NCI-H1436 (cell line): ENCODE results near the gene MEOX2.

Source experiments
- DNase-seq: peaks from one replicate; lab custom pipeline; 2025; lab: John Stamatoyannopoulos, UW

MEOX2 gene

DNA sequence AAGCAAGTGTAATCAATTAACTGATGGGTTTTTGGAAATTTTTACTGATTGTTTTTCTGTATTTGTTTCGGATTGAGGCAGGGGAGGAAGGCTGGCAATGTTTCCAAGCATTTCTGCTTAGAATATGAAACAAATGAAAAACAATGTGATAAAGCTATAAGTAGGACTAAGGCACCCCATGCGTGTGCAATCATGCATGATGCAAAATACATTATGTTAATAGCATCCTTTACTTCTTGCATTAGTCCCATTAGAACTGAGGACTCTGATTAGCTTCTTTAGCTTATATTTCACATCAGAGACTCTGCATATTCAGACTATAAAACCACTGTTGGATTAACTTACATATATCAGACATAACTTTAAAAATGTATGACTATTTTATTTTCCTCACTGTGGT, 76.0 kb downstream of the MEOX2 start:
- DNase-seq, result no peak

DNA sequence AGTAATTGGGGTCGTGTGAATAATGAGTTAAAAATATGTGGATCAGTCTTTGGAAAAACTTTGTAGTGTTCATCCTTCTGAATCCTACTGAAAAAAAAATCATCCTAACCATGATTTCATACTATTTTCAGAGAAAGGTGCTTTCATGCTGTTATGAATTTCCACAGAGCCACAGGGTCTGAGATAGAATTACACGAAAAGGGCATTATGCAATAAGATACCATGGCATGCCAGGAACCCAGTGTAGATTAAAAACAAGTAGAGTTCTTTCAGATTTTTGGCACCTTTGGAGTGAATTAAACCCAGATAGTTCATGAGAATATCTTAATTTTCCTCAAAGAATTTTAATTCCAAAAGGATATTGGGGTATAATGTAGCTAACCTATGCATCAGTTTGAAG, 77.2 kb downstream of the MEOX2 start:
- DNase-seq, result no peak

DNA sequence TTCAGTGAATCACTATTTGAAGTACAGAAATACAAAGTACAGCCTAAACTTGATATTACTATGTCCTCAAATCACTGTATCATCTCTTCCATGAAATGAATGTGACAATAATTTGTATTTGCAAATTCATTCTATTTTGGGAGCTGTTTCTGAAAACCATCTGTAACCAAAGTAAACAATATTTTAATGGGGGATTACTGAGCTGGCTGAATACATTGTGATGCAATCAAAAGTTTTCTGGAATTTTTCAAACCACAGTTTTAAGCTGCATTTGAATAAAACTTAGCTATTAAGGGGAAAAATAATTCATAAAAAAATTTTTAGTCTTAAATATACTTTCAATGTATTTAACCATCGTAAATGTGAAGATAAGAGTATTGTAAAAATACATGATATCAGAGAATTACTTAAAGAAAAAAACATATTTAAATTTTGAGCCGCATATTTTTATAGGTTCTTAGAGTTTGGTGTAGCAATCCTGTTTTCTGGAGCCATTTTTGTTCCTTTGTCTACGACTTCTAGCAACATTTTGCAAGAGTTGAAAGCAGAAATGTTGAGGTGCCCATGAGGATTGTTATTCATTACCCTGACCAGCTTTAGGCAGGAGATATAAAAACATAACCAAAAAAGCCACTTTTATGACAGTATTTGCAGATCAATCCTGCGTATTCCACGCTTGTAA, 78.8 kb downstream of the MEOX2 start:
- no peak for DNase-seq

DNA sequence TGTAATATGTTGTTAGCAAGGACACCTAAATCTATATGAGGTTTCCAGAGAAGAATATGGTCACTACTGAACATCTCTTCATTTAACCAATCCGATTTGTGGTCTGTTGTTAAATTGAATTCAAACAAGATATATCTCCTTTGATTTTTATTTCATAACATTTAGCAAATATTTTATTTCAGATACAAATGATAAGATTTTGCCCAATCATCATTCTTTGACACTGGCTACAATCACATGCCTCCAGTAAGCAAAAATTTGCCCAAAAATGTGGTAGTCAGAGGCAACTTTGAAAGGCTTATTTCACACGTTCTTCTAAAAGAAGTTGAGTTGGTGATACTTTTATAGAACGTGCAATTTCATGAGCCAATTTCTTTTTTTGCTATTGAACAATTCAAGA, 79.9 kb downstream of the MEOX2 start:
- no peak for DNase-seq

DNA sequence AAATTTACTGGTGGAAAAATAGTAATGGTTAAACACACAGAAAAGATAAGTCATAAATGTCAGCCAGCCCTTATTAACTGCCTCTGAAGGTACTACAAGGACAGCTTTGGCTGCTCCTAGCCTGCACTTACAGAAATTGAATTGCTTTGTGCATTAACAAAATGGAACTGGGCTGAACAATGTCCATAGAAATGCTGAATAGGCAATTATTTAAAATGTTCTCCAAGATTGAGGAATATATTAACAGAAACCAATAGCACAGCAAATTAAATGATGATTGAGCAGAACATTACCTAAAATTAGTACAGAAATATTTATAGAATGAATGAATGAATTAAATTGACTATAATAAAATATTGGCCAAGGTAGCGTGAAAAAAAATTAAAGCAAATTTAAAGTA, 82.3 kb downstream of the MEOX2 start:
- DNase-seq, result no peak

DNA sequence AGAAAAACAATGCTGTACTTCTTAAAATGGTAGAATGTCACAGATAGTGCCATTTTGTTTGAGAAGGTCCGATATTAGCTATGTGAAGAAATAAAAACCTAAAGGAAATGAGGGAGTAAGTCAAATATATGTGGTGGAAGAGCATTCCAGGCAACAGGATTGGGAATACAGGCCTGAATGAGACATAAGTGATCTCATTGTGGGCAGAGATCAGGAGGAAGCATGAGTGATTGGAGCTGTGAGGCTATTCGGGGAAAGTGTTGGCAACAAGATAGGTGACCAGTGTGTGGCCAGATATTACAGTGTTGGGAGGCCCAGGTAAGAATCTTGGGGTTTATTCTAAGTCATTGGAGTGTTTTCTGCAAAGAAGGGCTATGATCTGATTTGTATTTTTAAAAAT, 83.4 kb downstream of the MEOX2 start:
- DNase-seq, result no peak

DNA sequence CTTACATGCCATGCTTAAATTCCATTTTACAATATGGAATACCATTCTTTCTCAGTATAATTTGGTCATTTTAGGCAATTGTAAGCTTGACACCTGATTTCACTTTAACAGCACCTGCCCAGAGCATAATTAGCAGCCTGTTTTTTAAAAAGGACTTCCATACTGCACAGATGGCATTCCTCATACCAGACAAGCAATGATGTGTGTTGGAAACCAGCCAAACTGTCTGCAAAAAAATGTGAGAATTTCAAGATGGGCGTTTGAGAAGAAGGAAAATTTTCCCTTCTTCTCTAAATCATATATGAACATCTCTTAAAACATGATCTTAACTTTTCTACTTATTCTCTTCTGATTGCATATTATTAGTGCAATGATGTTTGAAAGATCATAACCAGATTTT, 84.2 kb downstream of the MEOX2 start:
- no peak for DNase-seq

DNA sequence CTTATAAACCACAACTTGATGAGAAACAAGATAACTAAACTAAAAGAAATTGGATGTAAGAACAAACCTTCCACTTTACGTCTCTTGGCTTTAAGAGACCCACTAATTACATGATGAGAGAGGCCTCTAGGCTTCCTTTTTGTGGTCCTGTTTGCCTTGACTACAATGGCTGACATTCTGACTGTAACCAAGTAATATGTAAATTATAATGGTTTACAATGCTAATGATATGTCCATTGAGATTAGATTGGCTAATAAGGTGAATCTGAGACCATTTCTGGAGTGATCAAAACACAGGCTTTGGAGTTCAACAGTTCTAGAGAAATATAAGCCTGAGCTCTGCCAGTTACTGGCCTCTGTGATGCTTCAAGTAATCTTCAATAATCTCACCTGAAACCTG, 85.3 kb downstream of the MEOX2 start:
- DNase-seq, result no peak

DNA sequence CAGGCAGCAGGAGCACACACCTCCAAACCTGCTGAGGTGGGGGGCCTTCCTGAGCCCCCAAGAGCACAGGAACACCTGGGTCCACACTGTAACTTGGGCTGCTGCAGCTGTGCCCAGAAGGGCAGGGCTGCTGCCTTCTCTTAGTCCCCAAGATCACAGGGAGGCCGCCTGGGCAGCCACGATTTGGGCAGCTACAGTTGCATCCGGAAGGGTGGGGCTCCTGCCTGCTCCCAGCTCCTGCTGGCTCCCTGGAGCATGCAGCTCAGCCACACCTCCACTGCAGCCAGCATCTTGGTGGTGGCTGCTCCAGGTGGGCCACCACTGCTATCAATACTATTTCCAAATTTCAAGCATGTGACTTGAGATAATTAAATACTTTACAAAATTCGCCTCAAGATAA, 86.2 kb downstream of the MEOX2 start:
- DNase-seq, result no peak

DNA sequence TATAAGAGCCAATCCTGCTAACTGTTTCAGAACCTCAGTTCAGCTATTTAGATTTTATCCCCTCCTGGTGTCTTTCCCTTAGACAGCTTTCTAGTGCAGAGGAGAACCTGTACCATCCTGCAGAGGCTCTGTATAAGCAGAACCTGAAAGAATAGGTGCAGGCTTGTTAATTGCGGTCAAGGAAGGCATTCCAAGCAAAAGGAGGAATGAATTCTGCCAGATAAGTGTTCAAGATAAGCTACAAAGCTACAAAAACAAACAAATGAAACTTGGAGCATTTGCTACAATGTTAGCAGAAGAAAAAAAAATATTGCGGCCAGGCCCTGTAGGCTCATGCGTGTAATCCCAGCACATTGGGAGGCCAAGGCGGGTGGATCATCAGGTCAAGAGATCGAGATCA, 92.0 kb downstream of the MEOX2 start:
- no peak for DNase-seq

DNA sequence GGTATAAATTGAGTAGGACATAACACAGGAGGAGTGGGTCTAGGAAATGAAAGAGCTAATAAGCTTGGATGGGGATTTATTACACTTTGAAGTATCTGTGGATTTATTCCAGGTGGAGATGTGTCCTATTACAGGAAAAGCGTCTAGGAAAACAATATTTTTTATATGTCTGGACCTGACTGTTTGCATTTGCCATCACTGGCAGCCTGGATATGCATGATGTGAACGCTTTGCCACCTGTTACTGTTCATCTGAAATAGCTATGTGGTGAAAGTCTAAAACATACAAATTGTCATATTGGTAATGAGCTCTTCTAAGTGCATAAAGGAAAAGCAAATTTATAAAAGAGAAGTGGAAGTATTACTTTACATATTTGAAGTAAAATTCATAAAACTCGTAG, 93.1 kb downstream of the MEOX2 start:
- no peak for DNase-seq

DNA sequence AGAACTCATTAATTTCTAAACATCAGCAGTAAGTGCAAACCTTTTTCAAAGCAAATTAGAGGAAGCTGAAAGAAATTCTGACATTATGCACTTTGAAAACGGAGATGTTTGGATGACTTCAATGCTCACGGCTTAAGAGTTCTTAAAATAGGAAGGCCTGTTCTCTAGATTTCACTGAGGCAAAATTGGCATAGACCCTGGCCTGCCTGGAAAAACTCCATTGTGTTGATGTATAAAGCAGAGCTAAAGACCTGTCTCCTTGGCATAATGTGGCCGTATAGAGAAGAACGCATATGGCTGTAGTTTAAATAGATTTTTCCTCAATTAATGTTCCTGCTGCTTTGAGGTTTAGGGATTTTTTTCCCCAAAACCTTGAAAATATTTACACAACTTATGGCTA, 100.2 kb downstream of the MEOX2 start:
- DNase-seq, result no peak

DNA sequence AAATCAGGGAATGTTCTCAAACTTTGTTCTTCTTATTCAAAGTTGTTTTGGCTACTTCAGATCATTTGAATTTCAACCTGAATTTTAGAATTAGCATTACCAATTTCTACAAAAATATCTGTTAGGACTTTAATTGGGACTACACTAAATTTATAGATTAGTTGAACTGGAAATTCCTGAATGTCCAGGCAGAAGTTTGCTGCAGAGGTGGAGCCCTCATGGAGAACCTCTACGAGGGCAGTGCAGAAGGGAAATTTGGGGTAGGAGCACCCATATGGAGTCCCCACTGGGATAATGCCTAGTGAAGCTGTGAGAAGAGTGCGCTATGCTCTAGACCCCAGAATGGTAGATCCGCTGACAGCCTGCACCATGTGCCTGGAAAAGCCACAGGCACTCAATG, 101.9 kb downstream of the MEOX2 start:
- no peak for DNase-seq

DNA sequence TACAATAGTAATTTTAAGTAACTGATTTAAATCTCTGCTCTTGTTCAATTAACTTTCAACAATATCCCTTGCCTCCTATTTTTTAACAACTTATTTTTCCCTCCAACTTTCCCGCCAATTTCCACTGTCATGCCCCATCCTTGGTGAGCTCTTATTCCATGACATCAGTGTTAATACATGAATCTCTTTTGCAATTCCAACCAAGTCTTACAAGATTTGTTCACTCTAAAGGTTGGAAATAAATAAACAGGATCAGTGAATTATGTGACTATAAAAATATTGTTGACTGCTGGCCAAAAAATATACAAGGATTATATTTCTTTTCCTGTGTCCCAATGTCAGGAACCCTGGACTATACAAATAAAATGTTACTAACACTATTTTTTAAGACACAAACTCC, 103.7 kb downstream of the MEOX2 start:
- no peak for DNase-seq

DNA sequence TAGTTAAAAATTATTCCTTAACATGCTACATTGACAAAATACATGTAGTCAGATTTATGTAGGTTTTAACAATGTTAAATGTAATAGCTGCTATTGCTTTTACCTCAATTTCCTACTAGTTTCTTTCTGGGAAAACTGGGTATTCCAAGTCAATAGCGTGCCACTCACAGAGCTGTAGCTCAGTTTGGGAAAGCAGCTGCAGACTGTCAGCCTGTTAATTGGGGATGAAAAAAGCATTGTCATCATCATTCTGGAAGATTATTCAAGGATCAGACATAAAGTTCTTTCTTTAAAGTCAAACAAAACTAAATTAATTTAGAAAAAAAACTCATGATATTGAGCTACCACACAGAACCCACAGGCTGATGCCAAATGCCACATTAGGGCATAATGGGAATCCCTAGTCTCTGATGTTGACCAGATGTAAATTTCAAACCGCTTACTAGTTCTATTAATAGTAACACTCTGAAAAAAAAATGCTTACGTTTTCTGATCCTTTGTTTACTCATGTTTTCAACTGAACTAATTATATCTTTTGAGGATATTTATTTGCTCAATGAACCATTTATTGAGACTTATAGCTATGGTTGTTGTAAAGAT, 105.0 kb downstream of the MEOX2 start:
- no peak for DNase-seq

DNA sequence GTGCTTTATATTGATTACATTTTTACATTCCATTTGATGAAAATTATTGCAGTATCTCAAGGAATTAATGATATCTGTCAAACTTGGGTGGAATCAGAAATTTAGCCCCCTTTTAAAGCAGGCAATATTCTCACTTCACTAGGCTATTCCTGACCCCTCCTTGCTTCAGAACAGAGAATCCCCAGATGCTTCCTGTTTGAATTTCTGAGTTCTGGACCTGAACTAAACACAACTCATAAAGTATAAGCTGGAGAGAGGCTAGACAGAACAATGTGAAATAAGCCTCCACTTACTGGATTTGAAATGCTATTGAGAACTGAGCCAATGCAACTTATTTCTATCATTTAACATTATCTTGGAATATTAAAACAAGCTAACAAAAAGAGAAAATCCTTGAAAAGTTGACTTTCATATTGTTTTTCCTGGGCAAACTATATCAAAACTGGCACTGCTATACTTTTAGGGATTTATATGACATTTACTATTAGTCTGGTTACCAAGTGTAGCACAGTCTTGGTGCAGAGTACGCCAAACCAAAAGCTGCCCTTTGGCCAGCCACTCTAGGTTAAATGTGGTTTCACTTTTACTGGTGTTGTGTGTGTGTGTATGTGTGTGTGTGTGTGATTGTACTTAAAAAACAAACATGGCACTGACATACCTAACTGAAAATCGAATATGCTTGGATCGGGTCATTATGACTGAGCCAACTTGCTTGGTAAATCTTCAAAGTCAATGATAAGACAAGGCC, 105.7 kb downstream of the MEOX2 start:
- no peak for DNase-seq

DNA sequence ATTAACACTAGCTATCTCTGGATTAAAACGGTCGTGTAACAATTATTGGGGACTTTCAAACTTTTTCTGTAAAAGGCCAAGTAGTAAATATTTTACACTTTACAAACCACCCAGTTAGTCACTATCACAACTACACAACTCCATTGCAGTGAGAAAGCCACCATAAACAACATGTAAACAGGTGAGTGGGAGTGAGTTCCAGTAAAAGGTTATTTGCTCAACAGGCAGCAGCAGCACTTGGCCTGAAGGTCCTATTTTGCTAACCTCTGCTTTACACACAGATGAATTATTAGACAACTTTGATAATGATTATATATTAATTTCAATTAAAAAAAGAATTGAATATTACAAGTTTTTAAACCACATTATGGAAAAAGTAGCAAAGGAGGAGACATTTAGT, 108.9 kb downstream of the MEOX2 start:
- DNase-seq, result no peak

DNA sequence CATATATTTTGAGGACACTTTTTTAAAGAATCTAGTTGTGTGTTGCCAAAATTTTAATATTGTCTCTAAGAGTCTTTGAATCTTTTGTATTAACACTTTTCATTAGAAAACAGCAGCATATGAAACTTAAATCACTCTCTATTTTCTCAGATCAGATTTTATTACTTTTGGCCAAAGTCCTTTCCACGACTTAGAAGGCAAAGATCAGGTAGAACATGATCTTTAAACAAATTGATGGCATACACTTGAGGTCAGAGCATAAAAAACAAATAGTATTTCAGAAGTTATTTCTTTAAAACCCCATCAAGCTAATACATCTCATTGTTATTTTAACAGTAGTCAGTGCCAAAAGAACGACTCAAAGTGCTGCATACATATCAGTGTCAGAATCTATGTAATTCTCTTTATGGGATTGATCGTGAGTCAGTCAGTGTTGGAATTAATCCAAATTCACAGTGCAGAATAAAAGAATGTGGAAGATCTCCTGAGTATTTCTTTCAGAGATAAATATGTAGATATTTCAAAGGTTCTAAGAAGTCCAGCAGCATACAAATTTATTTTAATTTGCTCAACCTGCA, 115.1 kb downstream of the MEOX2 start:
- DNase-seq, result no peak

DNA sequence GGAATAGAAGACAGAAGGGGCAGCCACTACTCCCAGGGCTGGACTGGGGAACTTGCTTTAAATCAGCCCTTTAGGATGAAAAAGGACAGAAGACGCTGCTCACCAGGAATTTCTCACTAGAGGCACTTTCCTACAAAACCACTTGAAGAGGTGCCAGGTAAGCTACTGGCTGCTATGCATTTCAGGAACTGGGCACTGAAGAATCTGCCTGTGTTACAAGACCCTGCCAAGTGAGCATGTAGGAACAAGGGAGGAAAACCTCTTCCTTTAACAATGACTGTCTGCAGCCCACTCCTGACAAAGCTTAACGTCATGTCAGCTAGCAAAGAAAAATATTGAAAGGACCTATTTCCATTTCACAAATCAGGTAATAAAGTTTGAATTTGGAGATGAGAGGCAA, 118.8 kb downstream of the MEOX2 start:
- no peak for DNase-seq

DNA sequence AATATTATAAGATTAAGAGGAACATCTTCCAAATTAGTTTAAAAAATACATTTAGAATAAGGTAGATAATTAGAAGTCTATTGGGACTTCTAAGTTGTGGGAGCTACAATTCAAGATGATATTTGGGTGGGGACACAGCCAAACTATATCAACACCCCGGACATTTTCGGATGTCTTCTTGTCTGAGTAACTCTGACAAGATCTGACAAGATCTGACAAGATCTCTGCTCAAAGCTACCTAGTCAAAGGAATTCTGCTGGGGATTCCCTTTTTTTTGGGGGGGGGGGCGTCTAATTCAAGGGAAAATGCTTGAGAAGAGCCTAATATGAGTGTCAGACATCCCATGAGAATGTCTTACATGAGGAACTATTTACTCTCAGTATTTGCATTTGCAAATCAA, 119.4 kb downstream of the MEOX2 start:
- no peak for DNase-seq

DNA sequence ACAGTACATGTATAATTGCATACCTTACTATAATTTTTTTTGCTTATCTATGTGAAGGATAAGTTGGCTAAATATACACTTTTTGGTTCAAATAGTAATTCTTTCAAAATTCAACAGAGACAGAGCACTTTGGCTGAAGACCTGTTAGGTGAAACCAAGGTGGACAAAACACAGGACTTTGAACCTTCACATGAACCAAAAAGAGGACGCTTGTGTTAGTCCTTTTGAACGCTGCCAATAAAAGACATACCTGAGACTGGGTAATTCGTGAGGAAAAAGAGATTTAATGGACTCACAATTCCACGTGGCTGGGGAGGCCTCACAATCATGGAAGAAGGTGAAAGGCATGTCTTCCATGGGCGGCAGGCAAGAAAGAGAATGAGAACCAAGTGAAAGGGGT, 120.0 kb downstream of the MEOX2 start:
- no peak for DNase-seq

DNA sequence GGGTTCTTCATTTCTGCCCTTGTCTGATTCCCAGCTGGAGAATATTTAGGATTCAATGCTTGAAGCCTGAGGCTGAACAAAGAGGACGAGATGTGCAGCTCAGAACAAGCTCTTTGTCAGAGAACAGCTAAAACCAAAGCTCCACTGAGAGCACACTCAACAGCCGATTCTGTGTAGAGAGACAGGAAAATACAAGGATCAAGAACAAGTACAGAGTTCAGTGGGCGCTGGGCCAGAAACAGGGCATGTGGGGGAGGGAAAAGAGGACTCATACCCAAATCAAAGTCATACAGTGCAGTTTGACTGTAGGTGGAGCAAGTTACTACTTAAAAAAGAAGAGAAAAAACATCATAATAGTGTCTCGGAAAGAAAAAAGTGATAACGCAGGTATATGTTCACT, 124.6 kb downstream of the MEOX2 start, which contains the start of gene AGMO:
AGMO (minus strand) TSS at position 181 of the 400 bp plus-strand sequence.
- no peak for DNase-seq
